SK-N-SH treated with all-trans-retinoic acid at 6 μM for 48 hours (cell line): ENCODE data around the gene PAQR5.

ENCODE experiments used
- ATAC-seq: fragments of 200-7000 bp; cut with Tn5 transposase; 3 replicates; pipeline ENCODE4 v1.9.1; 2020; ENCODE audit warnings: mild to moderate bottlenecking, moderate library complexity
- BACH2 ChIP-seq: fragments of 250-450 bp; sonication (Bioruptor Pico); IDR thresholded peaks from 2 replicates; pipeline ENCODE4 v1.9.0; 2021; ENCODE audit warnings: mild to moderate bottlenecking, borderline replicate concordance
- CREB5 ChIP-seq: fragments of 250-450 bp; sonication (Bioruptor Pico); IDR thresholded peaks from 2 replicates; pipeline ENCODE4 v1.5.1; 2020; ENCODE audit warnings: low read depth, mild to moderate bottlenecking, moderate library complexity
- CSDC2 ChIP-seq: fragments of 250-450 bp; sonication (Bioruptor Pico); IDR thresholded peaks from 2 replicates; pipeline ENCODE4 v1.5.0; 2020; ENCODE audit warnings: mild to moderate bottlenecking, moderate library complexity
- CSRNP3 ChIP-seq: fragments of 250-450 bp; sonication (Bioruptor Pico); IDR thresholded peaks from 2 replicates; pipeline ENCODE4 v1.5.1; 2021; ENCODE audit warnings: mild to moderate bottlenecking, moderate library complexity
- ESRRG ChIP-seq: fragments of 250-450 bp; sonication (Bioruptor Pico); IDR thresholded peaks from 2 replicates; pipeline ENCODE4 v1.6.1; 2021; ENCODE audit warnings: mild to moderate bottlenecking
- GLIS3 ChIP-seq: fragments of 250-450 bp; sonication (Bioruptor Pico); IDR thresholded peaks from 2 replicates; pipeline ENCODE4 v1.5.0; 2020; ENCODE audit warnings: mild to moderate bottlenecking, moderate library complexity
- ISL1 ChIP-seq: fragments of 250-450 bp; sonication (Bioruptor Pico); IDR thresholded peaks from 2 replicates; pipeline ENCODE4 v2.1.2; 2022; ENCODE audit warnings: mild to moderate bottlenecking, moderate library complexity
- OSR1 ChIP-seq: fragments of 250-450 bp; sonication (Bioruptor Pico); IDR thresholded peaks from 2 replicates; pipeline ENCODE4 v1.8.0; 2022; ENCODE audit warnings: moderate library complexity, mild to moderate bottlenecking, inconsistent platforms
- PATZ1 ChIP-seq: fragments of 250-450 bp; sonication (Bioruptor Pico); IDR thresholded peaks from 2 replicates; pipeline ENCODE4 v1.8.0; 2020; ENCODE audit warnings: mild to moderate bottlenecking, moderate library complexity, borderline replicate concordance
- POU6F1 ChIP-seq: fragments of 250-450 bp; sonication (Bioruptor Pico); IDR thresholded peaks from 2 replicates; pipeline ENCODE4 v1.8.0; 2021; ENCODE audit warnings: low read depth, mild to moderate bottlenecking, moderate library complexity, borderline replicate concordance
- PPARA ChIP-seq: fragments of 250-450 bp; sonication (Bioruptor Pico); IDR thresholded peaks from 2 replicates; pipeline ENCODE4 v1.5.0; 2020; ENCODE audit warnings: mild to moderate bottlenecking, borderline replicate concordance
- RARB ChIP-seq: fragments of 250-450 bp; sonication (Bioruptor Pico); IDR thresholded peaks from 2 replicates; pipeline ENCODE4 v1.8.0; 2021; ENCODE audit warnings: mild to moderate bottlenecking, moderate library complexity
- SNAI2 ChIP-seq: fragments of 250-450 bp; sonication (Bioruptor Pico); IDR thresholded peaks from 2 replicates; pipeline ENCODE4 v1.5.0; 2020; ENCODE audit warnings: mild to moderate bottlenecking, moderate library complexity
- TCF4 ChIP-seq: fragments of 250-450 bp; sonication (Bioruptor Pico); IDR thresholded peaks from 2 replicates; pipeline ENCODE4 v1.8.0; 2021; ENCODE audit warnings: mild to moderate bottlenecking, moderate library complexity, borderline replicate concordance
- TOX ChIP-seq: fragments of 250-450 bp; sonication (Bioruptor Pico); IDR thresholded peaks from 2 replicates; pipeline ENCODE4 v1.8.0; 2021; ENCODE audit warnings: mild to moderate bottlenecking, moderate library complexity, borderline replicate concordance
- TSHZ2 ChIP-seq: fragments of 250-450 bp; sonication (Bioruptor Pico); IDR thresholded peaks from 2 replicates; pipeline ENCODE4 v1.5.0; 2020; ENCODE audit warnings: mild to moderate bottlenecking, moderate library complexity
- ZC3H10 ChIP-seq: fragments of 250-450 bp; sonication (Bioruptor Pico); IDR thresholded peaks from 2 replicates; pipeline ENCODE4 v1.5.1; 2021; ENCODE audit warnings: mild to moderate bottlenecking, moderate library complexity
- ZFP3 ChIP-seq: fragments of 250-450 bp; sonication (Bioruptor Pico); IDR thresholded peaks from 2 replicates; pipeline ENCODE4 v1.5.0; 2020; ENCODE audit warnings: mild to moderate bottlenecking, moderate library complexity
- ZFP30 ChIP-seq: fragments of 450-650 bp; formaldehyde crosslinking; IDR thresholded peaks from 2 replicates; pipeline ENCODE4 v1.5.0; 2022; ENCODE audit warnings: mild to moderate bottlenecking, moderate library complexity
- ZNF565 ChIP-seq: fragments of 450-650 bp; formaldehyde crosslinking; conservative IDR thresholded peaks from 2 replicates; pipeline ENCODE4 v1.5.0; 2020; ENCODE audit warnings: low read depth, mild to moderate bottlenecking, moderate library complexity
- ZNF70 ChIP-seq: fragments of 450-650 bp; formaldehyde crosslinking; IDR thresholded peaks from 2 replicates; pipeline ENCODE4 v1.5.0; 2020; ENCODE audit warnings: mild to moderate bottlenecking, moderate library complexity
- ZNF8 ChIP-seq: fragments of 450-650 bp; formaldehyde crosslinking; IDR thresholded peaks from 2 replicates; pipeline ENCODE4 v1.5.0; 2020; ENCODE audit warnings: mild to moderate bottlenecking, moderate library complexity

PAQR5 gene

GRCh38 chr15:69360642-69361041 lies 61.9 kb downstream of the PAQR5 start:
- ATAC-seq, result no peak
- TF ChIP-seq TSHZ2 (CRISPR knock-in tag) (no peak), ZNF8 (no peak)

GRCh38 chr15:69367236-69367635 lies 68.5 kb downstream of the PAQR5 start:
- ATAC-seq, result no peak

GRCh38 chr15:69369631-69370030 lies 70.9 kb downstream of the PAQR5 start:
- ATAC-seq, result no peak
- TF ChIP-seq TCF4 (CRISPR knock-in tag) (no peak), CSRNP3 (CRISPR knock-in tag) (no peak), PPARA (CRISPR knock-in tag) (no peak), BACH2 (CRISPR knock-in tag) (no peak), TSHZ2 (CRISPR knock-in tag) (no peak), OSR1 (CRISPR knock-in tag) (no peak), SNAI2 (no peak), RARB (CRISPR knock-in tag) (no peak), ZNF8 (no peak), POU6F1 (CRISPR knock-in tag) (no peak), ISL1 (CRISPR knock-in tag) (no peak), ZNF565 (no peak), PATZ1 (CRISPR knock-in tag) (no peak), CSDC2 (no peak), ZFP30 (CRISPR knock-in tag) (no peak), ZFP3 (no peak), GLIS3 (CRISPR knock-in tag) (no peak), ESRRG (CRISPR knock-in tag) (no peak)

More at GRCh38 chr15:69367236-69367635, 68.5 kb downstream of the PAQR5 start:
- TF ChIP-seq TOX (CRISPR knock-in tag) (no peak), PPARA (CRISPR knock-in tag) (no peak), ISL1 (CRISPR knock-in tag) (no peak), ZNF565 (no peak), ESRRG (CRISPR knock-in tag) (no peak), ZC3H10 (no peak), OSR1 (CRISPR knock-in tag) (no peak), CREB5 (no peak), ZNF8 (no peak), PATZ1 (CRISPR knock-in tag) (no peak), ZNF70 (CRISPR knock-in tag) (no peak), RARB (CRISPR knock-in tag) (no peak)
